H1 (cell line): ENCODE data around the gene FANCI. TPM values are rescaled to one million over a fixed set of nuclear protein-coding genes. Genes with fewer than 3 reads are reported as not detected.

Experiments used
- CTCF ChIA-PET: fragments of 300-600 bp; sonication (Branson Sonifier 250); formaldehyde crosslinking; loops from one replicate; lab custom pipeline; 2021; ENCODE audit not compliant: partially characterized antibody; lab: Charles Lee
- POLR2A ChIA-PET: fragments of 300-600 bp; sonication (Branson Sonifier 250); formaldehyde crosslinking; loops from one replicate; lab custom pipeline; 2021; ENCODE audit warnings: inconsistent platforms; ENCODE audit not compliant: partially characterized antibody; lab: Charles Lee
- DNase-seq, 2 experiments: peaks; one replicate each; pipeline versions ENCODE4 v3.0.0 to v3.0.0-alpha.2; 2010 to 2022; ENCODE audit warnings: low spot score in 2 of 2, low read depth in 1 of 2, mixed read lengths in 1 of 2
- FAIRE-seq: peaks from 2 replicates; lab custom pipeline; 2011; peaks lifted over from hg19 to GRCh38; lab: Jason Lieb, UNC
- H2AFZ ChIP-seq: 2 replicates; pipeline ENCODE4 v1.8.1; 2012; ENCODE audit warnings: low read length, inconsistent platforms
- H2AK5ac ChIP-seq: 2 replicates; pipeline ENCODE4 v1.6.1; 2013; ENCODE audit warnings: low read depth, low read length
- H2BK120ac ChIP-seq: replicated peaks from 2 replicates; pipeline ENCODE3; 2013; ENCODE audit warnings: low read depth, low read length, inconsistent platforms
- H2BK12ac ChIP-seq: 2 replicates; pipeline ENCODE4 v1.6.1; 2013; ENCODE audit warnings: low read depth, low read length
- H2BK15ac ChIP-seq: 2 replicates; pipeline ENCODE4 v1.6.1; 2013; ENCODE audit warnings: low read length
- H2BK20ac ChIP-seq: 2 replicates; pipeline ENCODE4 v1.6.1; 2013; ENCODE audit warnings: low read length
- H2BK5ac ChIP-seq: 2 replicates; pipeline ENCODE4 v1.6.1; 2013; ENCODE audit warnings: low read depth, low read length
- H3K14ac ChIP-seq: 2 replicates; pipeline ENCODE4 v1.6.1; 2013; ENCODE audit warnings: inconsistent platforms; ENCODE audit not compliant: insufficient read length
- H3K18ac ChIP-seq: 2 replicates; pipeline ENCODE4 v1.6.1; 2013; ENCODE audit warnings: low read length; ENCODE audit errors: extremely low read depth
- H3K23ac ChIP-seq: 2 replicates; pipeline ENCODE4 v1.6.1; 2013; ENCODE audit warnings: inconsistent platforms; ENCODE audit not compliant: insufficient read length
- H3K23me2 ChIP-seq: 2 replicates; pipeline ENCODE4 v1.6.1; 2013; ENCODE audit warnings: low read depth, low read length
- H3K27ac ChIP-seq: 2 replicates; pipeline ENCODE4 v1.6.1; 2011; ENCODE audit warnings: low read depth, low read length, inconsistent platforms
- H3K27me3 ChIP-seq, 4 experiments: replicated peaks in 1 of 4; 1 replicate in 1 of 4; 2 replicates in 3 of 4; pipeline versions ENCODE4 v1.6.1 to v1.8.1; 2011 to 2013; ENCODE audit warnings: low read length in 3 of 4, mild to moderate bottlenecking in 3 of 4, inconsistent platforms in 2 of 4, mixed read lengths in 2 of 4, moderate library complexity in 1 of 4; ENCODE audit not compliant: control insufficient read depth in 3 of 4, insufficient read depth in 3 of 4; ENCODE audit errors: extremely low read depth in 1 of 4
- H3K36me3 ChIP-seq, 4 experiments: 2 replicates each; pipeline versions ENCODE4 v1.6.1 to v1.8.1; 2011 to 2013; ENCODE audit warnings: mild to moderate bottlenecking in 4 of 4, low read length in 3 of 4, moderate library complexity in 2 of 4, control low read depth in 1 of 4, inconsistent platforms in 1 of 4; ENCODE audit not compliant: insufficient read depth in 4 of 4, control insufficient read depth in 2 of 4
- H3K4ac ChIP-seq: replicated peaks from 2 replicates; pipeline ENCODE3; 2013; ENCODE audit warnings: low read length, low read depth, mixed read lengths, inconsistent platforms; ENCODE audit not compliant: insufficient read length
- H3K4me1 ChIP-seq, 4 experiments: replicated peaks in 1 of 4; 1 replicate in 1 of 4; 2 replicates in 3 of 4; pipeline versions ENCODE4 v1.6.1 to v1.8.1; 2011 to 2013; ENCODE audit warnings: low read length in 3 of 4, inconsistent platforms in 2 of 4, mixed read lengths in 1 of 4; ENCODE audit not compliant: insufficient read depth in 4 of 4, control insufficient read depth in 3 of 4
- H3K4me2 ChIP-seq, 2 experiments: 2 replicates each; pipeline versions ENCODE4 v1.6.1 to v1.8.1; 2011 to 2013; ENCODE audit warnings: low read depth in 2 of 2, low read length in 2 of 2, control low read depth in 1 of 2, inconsistent platforms in 1 of 2, mild to moderate bottlenecking in 1 of 2; ENCODE audit not compliant: insufficient read depth in 1 of 2
- H3K4me3 ChIP-seq, 4 experiments: fragments of 200-600, 300-600 bp in 1 of 4; sonication (generic), shearing (Covaris generic), sonication (Bioruptor Twin) in 1 of 4; 2 replicates each; pipeline versions ENCODE4 v1.5.1 to v1.8.1; 2011 to 2016; ENCODE audit warnings: low read length in 4 of 4, low read depth in 3 of 4, control low read depth in 2 of 4, inconsistent platforms in 2 of 4, mild to moderate bottlenecking in 2 of 4, mixed read lengths in 1 of 4, moderate library complexity in 1 of 4; ENCODE audit not compliant: insufficient read depth in 2 of 4; ENCODE audit errors: extremely low read depth in 1 of 4
- H3K56ac ChIP-seq: replicated peaks from 2 replicates; pipeline ENCODE3; 2013; ENCODE audit warnings: low read depth, mild to moderate bottlenecking, mixed read lengths, low read length, inconsistent platforms; ENCODE audit not compliant: insufficient read length
- H3K79me1 ChIP-seq: 2 replicates; pipeline ENCODE4 v1.6.1; 2013; ENCODE audit warnings: low read depth, low read length, control low read depth
- H3K79me2 ChIP-seq, 2 experiments: 2 replicates each; pipeline versions ENCODE4 v1.6.1 to v1.8.1; 2012 to 2013; ENCODE audit warnings: low read length in 2 of 2, mild to moderate bottlenecking in 2 of 2, inconsistent platforms in 1 of 2; ENCODE audit not compliant: insufficient read depth in 2 of 2, control insufficient read depth in 1 of 2
- H3K9ac ChIP-seq, 4 experiments: replicated peaks in 1 of 4; 1 replicate in 1 of 4; 2 replicates in 3 of 4; pipeline versions ENCODE4 v1.6.1 to v1.8.1; 2011 to 2013; ENCODE audit warnings: low read depth in 3 of 4, low read length in 3 of 4, control low read depth in 2 of 4, mild to moderate bottlenecking in 2 of 4, moderate library complexity in 2 of 4, inconsistent platforms in 1 of 4; ENCODE audit errors: extremely low read depth in 1 of 4
- H3K9me3 ChIP-seq, 2 experiments: 2 replicates each; pipeline versions ENCODE4 v1.6.1 to v1.8.1; 2012 to 2013; ENCODE audit warnings: mild to moderate bottlenecking in 2 of 2, moderate library complexity in 2 of 2, control low read depth in 1 of 2, inconsistent platforms in 1 of 2, low read depth in 1 of 2, low read length in 1 of 2, mixed read lengths in 1 of 2; ENCODE audit not compliant: insufficient read depth in 2 of 2
- H4K20me1 ChIP-seq, 2 experiments: replicated peaks in 1 of 2; 2 replicates each; pipeline versions ENCODE3 to v1.8.1; 2011 to 2013; ENCODE audit warnings: inconsistent platforms in 2 of 2, low read length in 2 of 2, mild to moderate bottlenecking in 1 of 2; ENCODE audit not compliant: insufficient read depth in 2 of 2, control insufficient read depth in 1 of 2
- H4K5ac ChIP-seq: 2 replicates; pipeline ENCODE4 v1.6.1; 2013; ENCODE audit warnings: low read length, low read depth, mixed read lengths, inconsistent platforms; ENCODE audit not compliant: insufficient read length
- H4K8ac ChIP-seq: 2 replicates; pipeline ENCODE4 v1.8.0; 2013; ENCODE audit warnings: mild to moderate bottlenecking, moderate library complexity, low read length, inconsistent platforms; ENCODE audit not compliant: insufficient read depth; ENCODE audit errors: extremely low read depth
- H4K91ac ChIP-seq: replicated peaks from 2 replicates; pipeline ENCODE3; 2013; ENCODE audit warnings: low read length, mixed read lengths, inconsistent platforms; ENCODE audit not compliant: insufficient read length
- YY1 ChIP-seq: IDR thresholded peaks from 2 replicates; pipeline ENCODE4 v1.6.1; 2011; ENCODE audit warnings: low read depth, mild to moderate bottlenecking, low read length
- WGBS, 2 experiments: shearing (Covaris generic) in 1 of 2; methylation state at CpG; one replicate each; pipeline versions ENCODE4 v1.1.6 to v1.1.7; 2013 to 2015; ENCODE audit warnings: low lambda C conversion rate in 2 of 2, mixed read lengths in 2 of 2, inconsistent platforms in 1 of 2, low coverage in 1 of 2, missing lambda C conversion rate in 1 of 2; ENCODE audit not compliant: insufficient replicate concordance in 2 of 2, insufficient coverage in 1 of 2, insufficient read length in 1 of 2; ENCODE audit errors: extremely low coverage in 1 of 2, missing lambda C conversion rate in 1 of 2; 5-methylcytosine and 5-hydroxymethylcytosine counted together
- polyA plus RNA-seq, 7 experiments: library from polyadenylated mRNA; depleted of rRNA in 3 of 7; stranded (reverse) in 5 of 7; unstranded in 2 of 7; fragments of >200 nt in 5 of 7; fragments of 200-250 nt in 2 of 7; gene quantifications; 1 replicate in 5 of 7; 2 replicates in 1 of 7; 4 replicates in 1 of 7; pipeline versions ENCODE4 v1.2.1 to v1.2.3, GENCODE V29; 2011 to 2013; ENCODE audit warnings: missing spikeins in 2 of 7, mixed read lengths in 2 of 7
- total RNA-seq: library from RNA; stranded (reverse); fragmentation: NEBNext Ultra II Directional; extraction: Animal tissue kit (Norgen Biotek cat#: 25700); gene quantifications from 2 replicates; pipeline ENCODE4 v1.2.1, GENCODE V29; 2021

Gene FANCI
- total and polyA plus RNA-seq, 2 of the 8 experiments (the other 6 are each of a cell fraction or from before 2014, with no cell fraction given), result 37.8 to 115 TPM

DNA sequence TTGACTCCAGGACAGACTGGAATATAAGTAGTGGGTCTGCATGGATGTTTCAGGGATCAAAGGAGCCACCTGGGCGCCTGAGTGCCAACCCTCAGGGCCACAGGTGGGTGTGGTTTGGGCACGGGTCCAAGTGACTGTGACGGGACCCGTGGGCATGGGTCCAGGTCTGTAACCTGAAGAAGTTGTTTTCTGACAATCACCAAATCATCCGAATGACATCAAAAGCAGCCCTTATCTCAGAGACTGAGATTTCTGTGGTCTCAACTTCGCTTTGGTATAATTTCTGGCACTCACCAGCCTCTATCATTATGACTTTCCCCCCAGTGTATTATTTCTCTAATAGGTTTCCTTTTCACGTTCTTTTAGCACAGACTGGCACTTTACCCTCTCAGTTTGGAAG lies 46.8 kb upstream of the FANCI start:
- no peak for FAIRE-seq
- H3K9ac ChIP-seq, result no peak overlapping the region
- CTCF ChIA-PET, result interaction anchor here (1.0 to 4.2 kb wide), 6 partner anchors 10 to 326 kb away, joined by 4 to 21 read pairs (median 5); partner anchors contain the start of gene FANCI

More for the DNA sequence above, 46.8 kb upstream of the FANCI start:
- Histone ChIP-seq H3K56ac (no peak overlapping the region), H3K36me3 (peaks cover 0 to 1% (median 0%) of the 10 kb centered on the region in 4 experiments; a peak in 1 of 8 replicates), H4K91ac (no peak overlapping the region), H3K4me1 (peaks cover 8 to 34% (median 15%) of the 10 kb centered on the region in 4 experiments), H3K4me2 (peak overlapping the region; percentile 8 to 41; a peak in 2 of 4 replicates), H3K23me2 (no peaks in the 10 kb centered on the region), H2BK5ac (no peak overlapping the region), H3K79me2 (no peaks in the 10 kb centered on the region), H3K23ac (no peak overlapping the region), H4K20me1 (peaks cover 0 to 2% of the 10 kb centered on the region in 2 experiments), H3K4me3 (peak overlapping the region in 1 of 4 experiments; percentile 4; a peak in 1 of 8 replicates), H4K8ac (0 out of 2 replicates have a peak overlapping the region, but pooled peaks have one; percentile 7), H3K14ac (no peak overlapping the region), H3K27ac (no peak overlapping the region), H2AFZ (no peak overlapping the region), H2BK12ac (0 out of 2 replicates have a peak overlapping the region, but pooled peaks have one; percentile 29), H2BK20ac (no peak overlapping the region), H2AK5ac (no peak overlapping the region), H2BK120ac (no peak overlapping the region), H3K27me3 (no peaks in the 10 kb centered on the region), H3K9me3 (no peaks in the 10 kb centered on the region), H3K18ac (no peak overlapping the region), H4K5ac (no peak overlapping the region), H3K4ac (no peak overlapping the region), H2BK15ac (no peak overlapping the region), H3K79me1 (no peaks in the 10 kb centered on the region)
- POLR2A ChIA-PET, result interaction anchor here (1.0 to 1.2 kb wide), 2 partner anchors 38 to 68 kb away, joined by 3 to 4 read pairs; no protein-coding TSS in a partner anchor
- 73% methylated on average over 7 of the region's 7 CpGs; no CpG with 5 or more reads in 1 of the 2 experiments for WGBS, 2 experiments
- TF ChIP-seq YY1, result no peak
- DNase-seq, result no peak
